ENCODE data around the gene CCDC148.

Gene CCDC148

GRCh38 chr2:158305501-158305900, 151.1 kb downstream of the CCDC148 start:
- TF ChIP-seq CTCF (IDR thresholded peaks at IDR 0.05; ENCODE audit: low read depth, low read length, missing control alignments) = no peak
- Histone ChIP-seq H3K27ac (no peak overlapping the region), H3K4me3 (ENCODE audit: low read depth, low read length) (no peak overlapping the region), H3K36me3 (replicated peaks) (no peaks in the 10 kb centered on the region), H3K27me3 (replicated peaks) (no peaks in the 10 kb centered on the region)
- no peak for DNase-seq
- in situ Hi-C loops (cut with HindIII; ENCODE audit: low pct_ligation_motif_present, low sequenced_read_pairs) = no loop called here

- no peaks in the 10 kb centered on the region for H3K27me3 ChIP-seq (replicated peaks)
- no peak for TF ChIP-seq CTCF (IDR thresholded peaks at IDR 0.05; ENCODE audit: low read depth, low read length, missing control alignments)
- DNase-seq = no peak
- no peak overlapping the region for H3K4me3 ChIP-seq (ENCODE audit: low read depth, low read length)
- H3K27ac ChIP-seq = no peak overlapping the region
- H3K36me3 ChIP-seq (replicated peaks) = no peaks in the 10 kb centered on the region
- in situ Hi-C loops (cut with HindIII; ENCODE audit: low pct_ligation_motif_present, low sequenced_read_pairs) = no loop called here
These were observed 156.2 kb downstream of the CCDC148 start for GRCh38 chr2:158300394-158300793.

GRCh38 chr2:158297606-158298005, 158.9 kb downstream of the CCDC148 start:
- no peak overlapping the region for H3K4me3 ChIP-seq (ENCODE audit: low read depth, low read length)
- no peaks in the 10 kb centered on the region for H3K27me3 ChIP-seq (replicated peaks)
- H3K27ac ChIP-seq = no peak overlapping the region
- in situ Hi-C loops (cut with HindIII; ENCODE audit: low pct_ligation_motif_present, low sequenced_read_pairs) = no loop called here
- DNase-seq = peak; percentile 18
- no peak for TF ChIP-seq CTCF (IDR thresholded peaks at IDR 0.05; ENCODE audit: low read depth, low read length, missing control alignments)
- H3K36me3 ChIP-seq (replicated peaks) = no peaks in the 10 kb centered on the region

- no peak for TF ChIP-seq CTCF (IDR thresholded peaks at IDR 0.05; ENCODE audit: low read depth, low read length, missing control alignments)
- in situ Hi-C loops (cut with HindIII; ENCODE audit: low pct_ligation_motif_present, low sequenced_read_pairs) = no loop called here
- Histone ChIP-seq H3K27ac (no peak overlapping the region), H3K36me3 (replicated peaks) (no peaks in the 10 kb centered on the region), H3K4me3 (ENCODE audit: low read depth, low read length) (no peak overlapping the region), H3K27me3 (replicated peaks) (no peaks in the 10 kb centered on the region)
- DNase-seq = no peak
These were observed 159.4 kb downstream of the CCDC148 start for GRCh38 chr2:158297120-158297519.

- Histone ChIP-seq H3K27ac (no peak overlapping the region), H3K36me3 (replicated peaks) (no peaks in the 10 kb centered on the region), H3K27me3 (replicated peaks) (no peaks in the 10 kb centered on the region), H3K4me3 (ENCODE audit: low read depth, low read length) (no peak overlapping the region)
- TF ChIP-seq CTCF (IDR thresholded peaks at IDR 0.05; ENCODE audit: low read depth, low read length, missing control alignments) = no peak
- no peak for DNase-seq
- in situ Hi-C loops (cut with HindIII; ENCODE audit: low pct_ligation_motif_present, low sequenced_read_pairs) = no loop called here
These were observed 162.8 kb downstream of the CCDC148 start for GRCh38 chr2:158293722-158294121.

GRCh38 chr2:158291544-158292180, 164.9 kb downstream of the CCDC148 start:
- DNase-seq = no peak
- H3K27me3 ChIP-seq (replicated peaks) = no peaks in the 10 kb centered on the region
- TF ChIP-seq CTCF (IDR thresholded peaks at IDR 0.05; ENCODE audit: low read depth, low read length, missing control alignments) = no peak
- H3K36me3 ChIP-seq (replicated peaks) = no peaks in the 10 kb centered on the region
- in situ Hi-C loops (cut with HindIII; ENCODE audit: low pct_ligation_motif_present, low sequenced_read_pairs) = no loop called here
- H3K4me3 ChIP-seq (ENCODE audit: low read depth, low read length) = no peak overlapping the region
- H3K27ac ChIP-seq = no peak overlapping the region
